NCI-H1930 (cell line): ENCODE data around the gene CREBBP.
"Not testable (repeated sequence)": the region's sequence is repeated elsewhere in the genome, so short reads cannot be mapped to it uniquely, and the experiment has no call there.

ENCODE experiments used
- DNase-seq, 2 experiments: peaks; one replicate each; lab custom pipeline; 2025; lab: John Stamatoyannopoulos, UW

The CREBBP gene

DNA sequence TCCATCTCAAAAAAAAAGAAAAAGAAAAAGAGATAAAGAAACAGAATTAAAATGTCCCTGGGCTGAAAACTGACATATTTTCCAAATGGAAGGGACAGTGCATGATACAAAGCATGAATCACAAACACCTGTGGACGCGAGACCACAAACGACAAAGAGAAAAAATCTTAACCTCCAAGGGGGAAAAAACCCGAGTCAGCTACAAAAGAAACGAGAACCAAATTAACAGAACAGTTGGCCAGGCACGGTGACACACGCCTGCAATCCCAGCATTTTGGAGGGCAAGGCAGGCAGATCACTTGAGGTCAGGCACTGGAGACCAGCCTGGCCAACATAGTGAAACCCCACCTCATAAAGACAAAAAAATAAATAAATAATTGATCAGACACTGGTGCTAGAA lies 165.1 kb downstream of the CREBBP start:
- no peak for DNase-seq

DNA sequence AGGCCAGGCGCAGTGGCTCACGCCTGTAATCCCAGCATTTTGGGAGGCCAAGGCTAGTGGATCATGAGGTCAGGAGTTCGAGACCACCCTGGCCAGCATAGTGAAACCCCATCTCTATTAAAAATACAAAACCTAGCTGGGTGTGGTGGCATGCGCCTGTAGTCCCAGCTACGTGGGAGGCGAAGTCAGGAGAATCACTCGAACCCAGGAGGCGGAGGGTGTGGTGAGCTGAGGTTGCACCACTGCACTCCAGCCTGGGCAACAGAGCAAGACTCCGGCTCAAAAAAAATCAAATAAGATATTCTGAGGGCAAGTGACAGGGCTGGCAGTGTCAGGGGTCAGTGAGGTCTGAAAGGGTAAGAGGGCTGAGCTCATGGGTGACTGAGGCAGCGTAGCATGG lies 166.1 kb downstream of the CREBBP start:
- DNase-seq: not testable (repeated sequence)

DNA sequence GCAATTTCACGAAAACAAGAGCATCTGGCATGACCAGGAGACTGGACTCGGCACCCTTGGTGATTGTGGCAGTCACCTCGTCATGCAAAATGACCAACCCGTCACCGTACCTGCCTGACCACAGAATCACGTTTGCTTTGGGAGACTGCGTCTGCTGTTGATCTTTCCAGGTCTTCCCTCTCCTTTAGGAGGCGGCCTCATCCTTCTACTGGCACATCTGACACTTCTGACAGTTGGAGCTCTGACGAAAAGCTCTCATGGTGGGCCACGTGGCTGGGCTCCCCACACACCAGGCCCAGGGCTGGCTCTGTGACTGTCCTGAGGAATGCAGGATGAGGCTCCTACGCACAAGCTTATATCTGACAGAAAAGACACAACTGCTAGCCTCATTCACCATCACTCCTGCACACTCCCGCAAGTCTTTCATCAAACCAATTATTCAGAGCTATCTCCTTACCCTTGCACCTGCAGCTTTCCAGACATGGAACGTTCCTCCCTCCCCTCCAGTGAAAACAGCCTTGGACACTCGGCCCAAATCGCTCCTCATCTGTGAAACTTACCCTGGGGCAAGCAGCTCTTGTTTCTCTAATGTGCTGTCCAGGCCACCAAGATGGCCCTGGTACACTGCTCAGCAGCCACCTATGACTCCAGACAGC lies 166.8 kb downstream of the CREBBP start:
- DNase-seq: no peak

DNA sequence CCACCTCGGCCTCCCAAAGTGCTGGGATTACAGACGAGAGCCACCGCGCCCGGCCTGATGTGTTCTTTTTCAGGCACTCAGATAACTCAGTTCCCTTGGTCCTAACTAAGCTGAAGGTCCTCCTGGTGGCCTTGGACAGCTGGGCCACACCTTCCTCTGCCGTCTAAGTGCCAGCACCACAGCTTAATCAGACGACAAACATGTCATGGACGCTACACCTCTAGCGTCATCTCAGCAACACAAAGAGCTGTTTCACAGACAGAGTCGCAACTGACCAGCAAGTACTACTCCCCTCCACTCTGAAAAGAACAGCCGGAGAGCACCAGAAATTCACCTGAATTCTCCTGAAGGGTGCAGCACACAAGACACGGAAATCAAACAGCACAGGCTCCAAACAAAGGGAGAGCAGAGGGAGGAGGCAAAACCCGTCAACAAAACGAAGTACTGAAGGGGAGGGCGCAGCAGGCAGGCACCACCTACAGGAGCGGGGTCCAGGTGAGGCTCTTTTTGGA lies 167.6 kb downstream of the CREBBP start:
- DNase-seq: no peak

DNA sequence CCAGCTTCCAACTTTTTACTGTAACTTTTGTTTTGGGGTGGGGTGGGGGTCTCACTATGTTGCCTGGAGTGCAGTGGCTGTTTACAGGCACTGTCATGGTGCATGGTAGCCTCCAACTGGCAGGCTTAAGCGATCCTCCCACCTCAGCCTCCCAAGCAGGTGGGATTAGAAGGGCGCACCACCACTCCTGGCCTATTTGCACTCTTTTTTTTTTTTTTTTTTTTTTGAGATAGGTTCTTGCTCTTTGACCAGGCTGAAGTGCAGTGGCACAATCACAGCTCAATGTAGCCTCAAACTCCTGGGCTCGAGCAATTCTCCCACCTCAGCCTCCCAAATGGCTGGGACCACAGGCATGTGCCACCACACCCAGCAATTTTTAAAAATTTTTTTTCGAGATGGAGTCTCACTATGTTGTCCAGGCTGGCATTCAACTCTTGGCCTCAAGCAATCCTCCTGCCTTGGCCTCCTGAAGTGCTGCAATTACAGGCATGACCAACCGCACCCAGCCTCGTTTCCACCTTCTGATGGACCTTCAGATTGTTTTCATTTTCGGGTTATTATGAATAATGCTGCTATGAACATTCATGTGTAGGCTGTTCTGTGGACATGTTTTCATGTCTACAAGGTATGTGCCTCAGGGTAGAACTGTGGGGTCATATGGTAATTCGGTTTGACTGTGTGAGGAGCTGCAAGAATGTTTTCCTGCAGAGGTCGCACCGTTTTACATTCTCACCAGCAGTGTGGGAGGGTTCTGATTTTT lies 174.1 kb downstream of the CREBBP start:
- DNase-seq: no peak

DNA sequence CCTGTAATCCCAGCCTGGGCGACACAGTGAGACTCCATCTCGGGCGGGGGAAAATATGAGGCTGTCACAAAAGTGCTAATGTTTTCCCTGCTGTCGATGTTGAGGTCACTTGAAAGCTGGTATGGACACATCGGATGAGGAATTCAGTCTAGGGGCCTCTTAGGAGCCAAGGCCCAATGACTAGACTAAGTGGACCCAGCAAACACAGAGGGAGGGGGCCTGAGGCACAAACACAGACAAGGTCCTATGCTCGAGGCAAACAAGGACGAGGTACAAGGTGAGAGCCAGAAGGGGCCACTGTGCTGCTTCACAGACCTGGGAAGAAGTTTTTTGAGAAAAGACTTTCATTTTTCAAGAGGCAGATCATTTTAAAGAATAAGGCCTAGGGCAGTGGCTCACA lies 178.4 kb downstream of the CREBBP start:
- no peak for DNase-seq

DNA sequence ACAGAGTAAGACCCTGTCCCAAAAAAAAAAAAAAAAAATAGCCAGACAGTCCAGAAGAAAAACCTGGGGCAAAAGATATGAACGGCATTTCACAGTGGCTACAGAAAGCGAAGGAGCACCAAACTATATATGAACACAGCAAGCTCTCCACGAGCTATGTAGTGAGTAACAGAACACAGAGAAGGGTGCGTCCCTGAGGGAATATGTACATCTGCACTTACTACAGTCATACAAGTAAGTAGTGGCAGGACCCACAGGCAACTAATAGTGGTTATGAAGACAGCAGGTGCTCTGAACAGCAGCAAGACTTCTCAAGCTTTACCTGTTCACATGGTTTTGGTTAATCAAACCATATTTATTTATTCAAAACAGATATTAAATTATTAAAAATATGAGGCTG lies 179.0 kb downstream of the CREBBP start:
- no peak for DNase-seq

DNA sequence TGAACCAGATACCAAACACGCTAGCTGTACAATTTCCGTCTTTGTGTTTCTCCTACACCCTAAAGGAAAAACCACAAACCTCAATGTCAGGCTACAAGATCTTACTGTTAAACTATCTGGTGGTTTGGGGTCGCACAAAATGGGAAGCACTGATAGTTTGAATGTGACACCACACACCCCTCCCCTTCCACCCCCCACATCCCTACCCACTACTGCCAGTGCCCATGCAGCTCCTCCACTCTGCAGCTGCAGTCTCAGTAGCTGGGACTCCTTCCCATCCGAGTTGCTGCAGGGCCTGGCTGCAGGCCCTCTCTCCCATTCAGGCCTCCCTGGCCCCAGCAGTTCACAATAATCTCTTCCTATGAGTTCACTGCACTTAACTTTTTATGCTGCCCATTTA lies 181.6 kb downstream of the CREBBP start:
- no peak for DNase-seq

DNA sequence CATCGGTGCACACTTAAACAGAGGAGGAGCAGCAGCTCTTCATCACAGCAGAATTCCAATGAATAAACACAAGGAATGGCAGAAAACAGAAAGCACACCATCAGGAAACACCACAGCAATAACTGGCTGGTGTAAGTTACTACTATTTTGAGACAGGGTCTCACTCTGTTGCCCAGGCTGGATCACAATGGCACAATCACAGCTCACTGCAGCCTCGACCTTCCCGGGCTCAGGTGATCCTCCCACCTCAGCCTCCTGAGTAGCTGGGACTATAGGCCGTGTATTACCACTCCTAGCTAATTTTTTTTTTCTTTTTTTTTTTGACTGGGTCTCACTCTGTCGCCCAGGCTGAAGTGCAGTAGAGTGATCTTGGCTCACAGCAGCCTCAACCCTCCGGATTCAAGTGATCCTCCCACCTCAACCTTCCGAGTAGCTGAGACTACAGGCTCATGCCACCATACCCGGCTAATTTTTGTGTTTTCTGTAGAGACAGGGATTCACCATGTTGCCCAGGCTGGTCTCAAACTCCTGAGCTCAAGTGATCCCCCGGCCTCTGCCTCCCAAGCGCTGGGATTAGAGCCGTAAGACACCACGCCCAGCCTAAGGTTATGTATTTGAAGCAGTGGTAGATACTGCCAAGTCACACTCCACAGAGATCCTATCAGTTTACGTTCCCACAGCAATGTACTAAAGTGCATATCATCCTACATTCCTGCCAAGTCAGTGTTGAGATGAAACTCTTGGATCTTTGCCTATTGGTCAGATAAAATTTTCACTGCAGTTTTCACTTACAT lies 183.9 kb downstream of the CREBBP start:
- DNase-seq: no peak

DNA sequence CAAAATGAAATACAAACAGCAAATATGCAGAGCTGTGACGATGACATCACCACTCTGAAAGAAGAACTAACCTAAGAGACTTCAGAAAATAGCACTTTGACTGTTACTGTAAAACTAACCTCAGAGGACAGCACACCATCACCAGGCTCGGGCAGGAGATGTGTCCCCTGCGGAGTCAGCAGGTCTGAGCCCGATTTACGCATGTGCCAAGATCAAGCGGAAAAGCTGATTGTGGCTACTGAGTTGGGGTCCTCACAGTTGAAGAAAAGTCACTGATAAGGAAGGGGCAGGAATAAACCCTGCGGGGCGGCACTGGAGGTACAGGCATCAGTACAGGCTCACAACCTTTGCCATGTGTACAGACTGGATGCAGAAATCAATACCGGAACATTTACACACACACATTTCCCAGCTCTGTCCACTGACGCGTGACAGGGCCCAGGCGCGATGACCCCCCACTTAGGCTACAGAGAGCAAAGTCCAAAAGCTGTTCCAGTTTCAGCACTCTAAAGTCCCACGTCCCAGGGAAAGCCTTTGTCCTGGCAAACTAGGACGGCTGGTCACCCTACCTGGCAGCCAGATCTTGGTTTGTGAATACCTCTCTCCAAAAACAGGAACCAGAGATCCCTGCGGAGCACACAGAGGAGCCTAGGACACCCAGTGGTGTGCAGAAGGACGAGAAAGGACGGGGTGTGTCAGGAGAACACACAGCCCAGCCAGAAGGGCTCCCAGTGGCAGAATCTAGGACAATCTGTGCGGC lies 184.7 kb downstream of the CREBBP start:
- no peak for DNase-seq

DNA sequence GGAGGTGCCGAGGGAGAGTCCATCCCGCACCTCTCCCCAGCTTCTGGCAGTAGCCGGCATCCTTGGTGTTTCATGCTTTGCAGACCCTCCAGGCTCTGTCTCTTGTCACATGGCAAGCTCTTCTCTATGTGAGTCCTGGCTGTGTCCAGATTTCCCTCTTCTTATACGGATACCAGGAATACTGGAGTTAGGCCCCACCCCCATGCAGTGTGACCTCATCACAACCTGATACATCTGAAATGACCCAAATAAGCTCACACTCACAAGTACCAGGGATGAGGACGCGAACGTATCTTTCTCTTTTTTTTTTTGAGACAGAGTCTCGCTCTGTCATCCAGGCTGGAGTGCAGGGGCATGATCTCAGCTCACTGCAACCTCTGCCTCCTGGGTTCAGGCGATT lies 186.5 kb downstream of the CREBBP start:
- DNase-seq: no peak

DNA sequence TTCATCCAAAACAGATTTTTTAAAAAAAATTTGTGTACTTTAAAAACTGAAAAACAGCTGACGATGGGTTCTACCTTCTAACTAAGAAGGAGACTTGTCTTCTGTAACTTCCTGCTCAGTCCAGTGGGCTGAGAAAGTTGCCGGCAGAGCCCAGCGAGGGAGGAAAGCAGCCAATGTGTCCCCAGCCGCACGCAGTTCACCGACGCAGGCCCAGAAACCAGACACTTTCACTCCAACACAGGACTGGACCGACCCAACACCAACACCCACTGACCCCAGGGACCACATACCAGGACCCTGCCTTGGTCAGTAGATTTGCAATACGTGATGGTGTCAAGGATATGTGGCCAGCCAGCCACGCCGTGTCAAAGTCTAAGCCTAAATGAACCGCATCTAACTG lies 188.8 kb downstream of the CREBBP start:
- DNase-seq: no peak

DNA sequence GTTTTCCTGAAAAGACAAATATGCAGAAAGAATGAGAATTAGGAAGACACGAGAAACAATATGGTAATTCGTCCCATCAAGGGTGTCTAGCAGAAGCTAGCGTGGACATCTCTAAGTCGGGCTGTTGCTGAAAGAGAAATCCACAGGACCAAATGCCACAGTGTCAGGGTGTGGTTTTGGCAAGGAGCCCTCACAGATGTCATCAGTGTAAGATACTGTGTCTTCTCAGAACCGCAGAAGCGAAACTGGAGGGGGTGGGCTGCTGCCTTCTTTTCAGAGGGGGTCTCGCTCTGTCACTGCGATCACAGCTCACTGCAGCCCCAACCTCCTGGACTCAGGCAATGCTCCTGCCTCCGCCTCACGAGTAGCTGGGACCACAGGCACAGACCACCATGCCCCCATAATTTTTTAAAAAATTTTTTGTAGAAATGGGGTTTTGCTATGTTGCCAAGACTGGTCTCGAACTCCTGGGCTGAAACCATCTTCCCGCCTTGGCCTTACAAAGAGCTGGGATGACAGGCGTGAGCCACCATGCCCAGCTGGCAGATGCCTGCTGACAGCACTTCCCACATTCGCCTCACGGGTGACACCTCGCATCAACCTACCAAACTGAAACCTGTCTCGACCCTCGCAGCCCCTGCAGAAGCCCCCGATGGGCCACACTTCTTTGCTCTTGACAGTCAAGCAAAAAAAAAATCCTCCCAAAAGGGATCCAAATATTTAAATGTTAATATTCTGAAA lies 189.4 kb downstream of the CREBBP start:
- DNase-seq: no peak

DNA sequence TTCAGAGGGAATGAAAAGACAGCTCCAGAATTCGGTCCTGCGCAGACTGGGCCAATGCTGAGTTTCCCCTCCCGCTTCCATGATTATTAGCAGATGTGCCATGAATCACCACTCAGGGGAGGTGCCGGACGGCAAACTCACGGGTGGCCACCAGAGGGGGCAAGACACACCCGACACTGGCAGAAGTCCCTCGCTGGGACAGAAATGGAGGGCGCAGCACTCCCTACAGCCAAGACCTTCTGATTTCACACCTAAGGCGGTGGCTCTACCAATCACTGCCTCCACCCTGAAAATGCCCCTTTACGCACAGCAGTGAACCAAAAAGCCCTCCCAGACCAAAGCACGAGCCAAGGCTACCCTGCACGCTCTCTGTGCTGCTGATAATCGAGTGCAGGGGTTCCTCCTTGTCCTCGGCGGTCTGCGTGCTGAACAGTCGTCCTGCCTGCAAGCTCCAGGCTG lies 190.0 kb downstream of the CREBBP start:
- DNase-seq: peak; percentile 25 to 59

DNA sequence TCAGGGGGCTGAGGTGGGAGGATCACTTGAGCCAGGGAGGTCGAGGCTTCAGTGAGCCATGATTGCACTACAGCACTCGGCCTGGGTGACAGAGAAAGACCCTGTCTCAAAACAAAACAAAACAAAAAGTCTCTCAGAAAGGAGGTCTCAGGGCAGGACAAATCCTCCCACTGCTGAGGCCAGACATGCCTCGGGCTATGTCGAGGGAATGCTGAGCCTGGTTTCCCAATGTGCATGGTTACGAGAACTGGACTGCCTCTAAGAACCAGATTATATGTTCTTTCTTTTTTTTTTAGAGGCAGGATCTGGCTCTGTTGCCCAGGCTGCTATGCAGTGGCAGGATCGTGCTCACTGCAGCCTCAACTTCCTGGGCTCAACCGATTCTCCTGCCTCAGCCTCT lies 190.8 kb downstream of the CREBBP start:
- no peak for DNase-seq

DNA sequence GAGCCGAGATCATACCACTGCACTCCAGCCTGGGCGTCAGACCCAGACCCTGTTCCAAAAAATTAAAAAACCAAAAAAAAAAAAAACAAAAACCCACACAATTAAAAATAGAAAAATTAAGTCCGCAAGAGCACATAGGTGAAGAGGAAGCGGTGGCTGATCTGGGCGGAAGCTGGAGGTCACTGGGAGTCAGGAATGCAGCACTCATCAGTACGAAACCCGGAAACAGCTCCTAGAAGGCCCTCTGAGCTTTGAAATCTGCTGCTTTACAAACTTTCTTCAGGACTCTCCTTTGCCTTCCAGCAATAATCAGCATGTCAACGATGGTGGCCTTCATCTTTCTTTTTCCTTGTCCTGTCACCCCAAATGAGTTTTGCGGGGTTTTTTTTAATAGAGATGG lies 192.7 kb downstream of the CREBBP start:
- DNase-seq: no peak

DNA sequence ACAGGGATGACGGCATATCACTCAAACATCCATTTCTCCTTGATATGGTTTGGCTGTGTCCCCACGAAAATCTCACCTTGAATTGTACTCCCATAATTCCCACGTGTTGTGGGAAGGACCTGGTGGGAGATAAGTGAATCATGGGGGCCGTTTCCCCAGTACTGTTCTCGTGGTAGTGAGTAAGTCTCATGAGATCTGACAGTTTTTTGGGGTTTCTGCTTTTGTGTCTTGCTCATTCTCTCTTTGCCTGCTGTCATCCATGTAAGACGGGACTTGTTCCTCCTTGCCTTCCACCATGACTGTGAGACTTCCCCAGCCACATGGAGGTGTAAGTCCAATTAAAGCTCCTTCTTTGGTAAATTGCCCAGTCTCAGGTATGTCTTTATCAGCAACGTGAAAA lies 193.5 kb downstream of the CREBBP start:
- DNase-seq: no peak

DNA sequence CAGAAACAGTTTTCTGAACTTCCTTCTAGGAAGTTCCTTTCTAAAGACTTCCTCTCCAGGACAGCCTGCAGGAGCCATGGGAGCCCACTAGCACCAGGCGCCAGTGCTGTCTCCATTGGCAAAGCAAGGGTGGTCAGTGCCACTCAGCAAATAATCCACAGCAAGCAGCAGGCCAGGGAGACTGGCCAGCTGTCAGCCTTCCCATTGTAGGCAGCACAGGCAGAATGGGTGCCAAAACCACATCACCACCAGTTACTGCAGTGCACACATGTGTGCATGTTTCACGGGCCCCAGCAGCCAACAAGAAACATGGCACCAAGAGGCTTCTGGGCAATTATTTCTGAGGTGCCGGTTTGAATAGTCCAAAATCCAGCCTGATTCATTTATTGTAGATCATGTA lies 199.3 kb downstream of the CREBBP start:
- no peak for DNase-seq

DNA sequence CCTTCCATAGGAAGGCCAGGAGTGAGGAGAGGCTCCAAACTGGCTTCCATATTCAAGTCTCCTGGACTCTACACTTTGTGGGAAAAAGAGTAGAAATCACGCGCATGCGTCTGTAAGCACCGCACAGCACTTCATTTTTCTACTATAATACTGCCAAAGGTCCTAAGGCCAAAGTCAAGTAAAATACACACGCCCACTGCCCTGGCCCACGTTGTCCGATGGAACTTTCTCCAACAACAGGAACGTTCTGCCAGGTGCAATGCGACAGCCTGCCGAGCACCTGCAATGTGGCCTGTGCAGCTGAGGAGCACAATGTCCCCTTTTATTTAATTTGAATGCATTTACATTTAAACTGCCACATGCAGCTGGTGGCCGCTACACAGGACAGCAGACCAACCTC lies 202.5 kb downstream of the CREBBP start:
- no peak for DNase-seq

DNA sequence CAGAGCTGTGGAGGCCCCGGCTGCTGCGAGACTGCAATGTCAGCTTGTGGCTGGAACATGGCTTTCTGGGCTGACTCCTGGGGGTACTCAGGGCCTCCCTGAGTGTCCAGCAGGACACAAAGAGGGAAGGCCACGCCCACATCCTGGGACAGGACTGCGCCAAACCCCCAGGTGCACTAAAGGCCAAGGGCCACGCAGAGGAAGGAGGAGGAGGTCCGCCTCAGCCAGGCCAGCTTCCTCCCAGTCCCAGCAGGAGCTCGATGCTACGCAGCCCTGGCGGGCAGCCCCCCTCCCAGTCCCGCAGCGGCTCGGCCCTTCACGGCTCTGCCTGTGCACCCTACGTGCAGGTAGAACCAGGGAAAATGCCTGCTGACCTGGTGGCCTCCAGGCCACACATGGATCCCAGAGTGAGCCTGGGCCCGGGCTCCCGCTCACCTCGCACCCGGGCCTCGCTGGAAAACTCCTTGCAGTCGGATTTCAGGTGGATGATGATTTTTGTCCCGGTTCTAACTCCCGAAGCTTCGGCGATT lies 204.8 kb downstream of the CREBBP start:
- no peak for DNase-seq
